SK-N-SH (cell line): ENCODE results near the gene TXN2. TPM values are rescaled to one million over a fixed set of nuclear protein-coding genes. Genes with fewer than 3 reads are reported as not detected.

Experiments
- CTCF ChIA-PET: fragments of 300-600, 350-600 bp; formaldehyde crosslinking; extraction: SDS; loops from one replicate; lab custom pipeline; 2021; lab: Yijun Ruan, JAX
- POLR2A ChIA-PET: fragments of 350-600 bp; sonication (Branson Sonifier 250); formaldehyde crosslinking; extraction: SDS; loops from one replicate; lab custom pipeline; 2020; ENCODE audit warnings: antibody characterized with exemption, inconsistent platforms; lab: Yijun Ruan, JAX
- DNase-seq: peaks from one replicate; pipeline ENCODE4 v3.0.0; 2012
- H2AFZ ChIP-seq: fragments of 200-600 bp; sonication (generic); 2 replicates; pipeline ENCODE4 v1.8.1; 2016; ENCODE audit warnings: antibody characterized with exemption, mild to moderate bottlenecking, low read depth
- H3F3A ChIP-seq: fragments of 200-600 bp; sonication (generic); replicated peaks from 2 replicates; pipeline ENCODE3; 2016; ENCODE audit warnings: antibody characterized with exemption, mild to moderate bottlenecking; ENCODE audit not compliant: insufficient read depth
- H3K27ac ChIP-seq, 2 experiments: fragments of 200-500 bp in 1 of 2; fragments of 200-600 bp in 1 of 2; sonication (Bioruptor generic) in 1 of 2; sonication (generic), shearing (Covaris generic) in 1 of 2; 2 replicates each; pipeline versions ENCODE4 v1.5.1 to v1.6.1; 2014 to 2016; ENCODE audit warnings: low read depth in 2 of 2, inconsistent platforms in 1 of 2, low read length in 1 of 2, mild to moderate bottlenecking in 1 of 2, mixed read lengths in 1 of 2
- H3K27me3 ChIP-seq: fragments of 200-600 bp; sonication (generic), shearing (Covaris generic); 2 replicates; pipeline ENCODE4 v1.6.1; 2016; ENCODE audit warnings: mixed run types; ENCODE audit not compliant: insufficient read depth
- H3K36me3 ChIP-seq, 2 experiments: fragments of 200-500 bp in 1 of 2; fragments of 200-600 bp in 1 of 2; sonication (Bioruptor generic) in 1 of 2; sonication (generic) in 1 of 2; replicated peaks in 1 of 2; 2 replicates each; pipeline versions ENCODE3 to v1.5.1; 2014 to 2016; ENCODE audit warnings: low read length in 1 of 2, mild to moderate bottlenecking in 1 of 2; ENCODE audit not compliant: insufficient read depth in 2 of 2, control insufficient read depth in 1 of 2
- H3K4me1 ChIP-seq, 2 experiments: fragments of 200-500 bp in 1 of 2; fragments of 200-600 bp in 1 of 2; sonication (Bioruptor generic) in 1 of 2; sonication (generic), shearing (Covaris generic) in 1 of 2; 2 replicates each; pipeline versions ENCODE4 v1.5.1 to v1.6.1; 2014 to 2016; ENCODE audit warnings: low read depth in 1 of 2, low read length in 1 of 2, mixed run types in 1 of 2; ENCODE audit not compliant: insufficient read depth in 2 of 2, control insufficient read depth in 1 of 2
- H3K4me2 ChIP-seq: fragments of 200-600 bp; sonication (generic), shearing (Covaris generic); 2 replicates; pipeline ENCODE4 v1.6.1; 2017; ENCODE audit warnings: mixed run types
- H3K4me3 ChIP-seq, 2 experiments: fragments of 200-500 bp in 1 of 2; fragments of 200-600 bp in 1 of 2; sonication (Bioruptor generic) in 1 of 2; sonication (generic), shearing (Covaris generic) in 1 of 2; 2 replicates each; pipeline versions ENCODE4 v1.5.1 to v1.8.1; 2014 to 2016; ENCODE audit warnings: low read depth in 2 of 2, inconsistent platforms in 1 of 2, low read length in 1 of 2, mild to moderate bottlenecking in 1 of 2, mixed read lengths in 1 of 2, moderate library complexity in 1 of 2
- H3K79me2 ChIP-seq: fragments of 200-600 bp; sonication (generic); 2 replicates; pipeline ENCODE4 v1.8.1; 2017; ENCODE audit warnings: mild to moderate bottlenecking; ENCODE audit not compliant: insufficient read depth
- H3K9ac ChIP-seq: fragments of 200-600 bp; sonication (generic); 2 replicates; pipeline ENCODE4 v1.6.1; 2017; ENCODE audit warnings: mixed run types
- H3K9me2 ChIP-seq: fragments of 200-600 bp; sonication (generic); 2 replicates; pipeline ENCODE4 v1.6.1; 2017; ENCODE audit warnings: mixed run types
- H3K9me3 ChIP-seq: fragments of 200-600 bp; sonication (generic); 2 replicates; pipeline ENCODE4 v1.6.1; 2017; ENCODE audit warnings: mixed run types, mild to moderate bottlenecking, moderate library complexity
- H4K20me1 ChIP-seq: fragments of 200-600 bp; sonication (generic); 2 replicates; pipeline ENCODE4 v1.6.1; 2017; ENCODE audit warnings: mild to moderate bottlenecking, mixed run types; ENCODE audit not compliant: insufficient read depth
- ELF1 ChIP-seq: IDR thresholded peaks from 2 replicates; pipeline ENCODE4 v1.4.0; 2012
- EP300 ChIP-seq, 2 experiments: IDR thresholded peaks; 2 replicates each; pipeline versions ENCODE4 v1.4.0 to v1.6.1; 2012; ENCODE audit warnings: borderline replicate concordance in 1 of 2, low read depth in 1 of 2, low read length in 1 of 2
- FOXJ3 ChIP-seq: sonication (generic); formaldehyde crosslinking; IDR thresholded peaks from 2 replicates; pipeline ENCODE4 v1.5.1; 2020; ENCODE audit warnings: mild to moderate bottlenecking, missing genetic modification reagents
- GATA2 ChIP-seq: sonication (generic); formaldehyde crosslinking; IDR thresholded peaks from 2 replicates; pipeline ENCODE4 v1.5.0; 2020; ENCODE audit warnings: mild to moderate bottlenecking, missing genetic modification reagents
- JUND ChIP-seq: IDR thresholded peaks from 2 replicates; pipeline ENCODE4 v1.4.0; 2012
- MEF2A ChIP-seq: IDR thresholded peaks from 2 replicates; pipeline ENCODE4 v1.4.0; 2012; ENCODE audit warnings: low read depth, borderline replicate concordance
- MXI1 ChIP-seq: IDR thresholded peaks from 2 replicates; pipeline ENCODE4 v1.6.1; 2012; ENCODE audit warnings: mild to moderate bottlenecking, low read depth, low read length, improper control_type of control experiment
- NRF1 ChIP-seq: IDR thresholded peaks from 2 replicates; pipeline ENCODE4 v1.6.1; 2012; ENCODE audit warnings: low read depth, mild to moderate bottlenecking, low read length
- POLR2AphosphoS5 ChIP-seq: IDR thresholded peaks from 2 replicates; pipeline ENCODE4 v1.6.1; 2012; ENCODE audit warnings: low read depth, low read length
- RAD21 ChIP-seq: IDR thresholded peaks from 2 replicates; pipeline ENCODE4 v1.6.1; 2012; ENCODE audit warnings: mild to moderate bottlenecking, low read length
- RXRA ChIP-seq: IDR thresholded peaks from 2 replicates; pipeline ENCODE4 v1.4.0; 2012; ENCODE audit warnings: low read depth, mild to moderate bottlenecking, borderline replicate concordance
- TAF1 ChIP-seq: IDR thresholded peaks from 2 replicates; pipeline ENCODE4 v1.6.1; 2012; ENCODE audit warnings: low read depth, mild to moderate bottlenecking, low read length, moderate library complexity, borderline replicate concordance
- TCF12 ChIP-seq: IDR thresholded peaks from 2 replicates; pipeline ENCODE4 v1.4.0; 2012
- WGBS: methylation state at CpG from one replicate; pipeline ENCODE4 v1.1.6; 2017; ENCODE audit warnings: low lambda C conversion rate; 5-methylcytosine and 5-hydroxymethylcytosine counted together
- polyA plus RNA-seq, 3 experiments: library from polyadenylated mRNA; depleted of rRNA; stranded (reverse); fragments of >200 nt; gene quantifications; 2 replicates each; pipeline ENCODE4 v1.2.3, GENCODE V29; 2012
- TF ChIP-seq, protein P1 (sequence below): fragments of 200-600 bp; sonication (generic); IDR thresholded peaks from 2 replicates; pipeline ENCODE4 v1.6.1; 2017; ENCODE audit warnings: antibody characterized with exemption, mild to moderate bottlenecking, moderate library complexity
- TF ChIP-seq, protein P2 (sequence below): IDR thresholded peaks from 2 replicates; pipeline ENCODE4 v1.4.0; 2012; ENCODE audit warnings: low read depth
- TF ChIP-seq, protein P3 (sequence below): fragments of 150-350 bp; IDR thresholded peaks from 2 replicates; pipeline ENCODE4 v1.6.1; 2017; ENCODE audit warnings: antibody characterized with exemption, low read length, low read depth, borderline replicate concordance
- TF ChIP-seq, protein P4 (sequence below): IDR thresholded peaks from 2 replicates; pipeline ENCODE4; 2012
- TF ChIP-seq, protein P5 (sequence below): fragments of 150-350 bp; IDR thresholded peaks from 2 replicates; pipeline ENCODE4 v1.6.1; 2016; ENCODE audit warnings: mild to moderate bottlenecking, low read depth, low read length
- TF ChIP-seq, protein P6 (sequence below): IDR thresholded peaks from 2 replicates; pipeline ENCODE4 v1.4.0; 2012; ENCODE audit warnings: low read depth, borderline replicate concordance
- TF ChIP-seq, protein P7 (sequence below): IDR thresholded peaks from 2 replicates; pipeline ENCODE4 v1.4.0; 2012; ENCODE audit warnings: low read depth, borderline replicate concordance

Gene TXN2
- polyA plus RNA-seq, 1 of the 3 experiments (the other 2 are of a cell fraction): 251 TPM

DNA sequence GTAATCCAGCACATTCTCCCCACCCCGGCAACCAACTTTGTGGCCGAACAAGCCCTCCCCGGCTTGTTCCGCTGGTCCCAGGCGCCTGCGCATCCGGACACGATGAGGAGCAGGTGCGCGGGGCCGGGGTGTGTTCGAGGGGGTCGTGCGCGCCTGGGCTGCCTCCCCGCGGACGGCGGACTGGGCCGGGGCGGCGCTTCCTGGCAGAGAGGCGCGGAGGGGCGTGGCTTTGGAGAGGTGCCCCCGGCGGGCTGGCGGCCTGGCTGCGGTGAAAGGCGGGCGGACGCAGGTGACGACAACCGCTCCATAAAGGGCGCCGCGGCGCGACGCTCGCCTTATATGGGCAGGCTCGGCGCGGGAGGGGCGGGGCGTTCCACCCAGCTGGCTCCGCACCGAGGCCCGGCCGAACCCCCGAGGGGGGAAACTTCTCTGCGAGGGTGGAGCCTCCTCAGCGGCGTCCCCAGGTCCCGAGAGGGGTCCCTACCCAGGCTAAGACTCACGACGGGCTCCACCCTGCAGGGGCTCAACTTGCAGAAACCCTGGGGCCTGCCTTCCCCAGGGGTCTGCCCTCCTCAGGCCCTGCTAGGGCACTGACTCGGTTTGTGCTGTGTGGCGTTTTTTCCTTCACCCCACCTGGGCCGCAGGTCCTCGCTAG is 26.4 kb downstream of the TXN2 start (continued):
- TF ChIP-seq, protein P1, sequence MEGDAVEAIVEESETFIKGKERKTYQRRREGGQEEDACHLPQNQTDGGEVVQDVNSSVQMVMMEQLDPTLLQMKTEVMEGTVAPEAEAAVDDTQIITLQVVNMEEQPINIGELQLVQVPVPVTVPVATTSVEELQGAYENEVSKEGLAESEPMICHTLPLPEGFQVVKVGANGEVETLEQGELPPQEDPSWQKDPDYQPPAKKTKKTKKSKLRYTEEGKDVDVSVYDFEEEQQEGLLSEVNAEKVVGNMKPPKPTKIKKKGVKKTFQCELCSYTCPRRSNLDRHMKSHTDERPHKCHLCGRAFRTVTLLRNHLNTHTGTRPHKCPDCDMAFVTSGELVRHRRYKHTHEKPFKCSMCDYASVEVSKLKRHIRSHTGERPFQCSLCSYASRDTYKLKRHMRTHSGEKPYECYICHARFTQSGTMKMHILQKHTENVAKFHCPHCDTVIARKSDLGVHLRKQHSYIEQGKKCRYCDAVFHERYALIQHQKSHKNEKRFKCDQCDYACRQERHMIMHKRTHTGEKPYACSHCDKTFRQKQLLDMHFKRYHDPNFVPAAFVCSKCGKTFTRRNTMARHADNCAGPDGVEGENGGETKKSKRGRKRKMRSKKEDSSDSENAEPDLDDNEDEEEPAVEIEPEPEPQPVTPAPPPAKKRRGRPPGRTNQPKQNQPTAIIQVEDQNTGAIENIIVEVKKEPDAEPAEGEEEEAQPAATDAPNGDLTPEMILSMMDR: no peak
- TF ChIP-seq POLR2AphosphoS5 (no peak), NRF1 (peak; percentile 57), FOXJ3 (no peak)
- TF ChIP-seq, protein P2, sequence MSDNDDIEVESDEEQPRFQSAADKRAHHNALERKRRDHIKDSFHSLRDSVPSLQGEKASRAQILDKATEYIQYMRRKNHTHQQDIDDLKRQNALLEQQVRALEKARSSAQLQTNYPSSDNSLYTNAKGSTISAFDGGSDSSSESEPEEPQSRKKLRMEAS: peak; percentile 62; the same call in 1 of the 2 replicates
- TF ChIP-seq, protein P3, sequence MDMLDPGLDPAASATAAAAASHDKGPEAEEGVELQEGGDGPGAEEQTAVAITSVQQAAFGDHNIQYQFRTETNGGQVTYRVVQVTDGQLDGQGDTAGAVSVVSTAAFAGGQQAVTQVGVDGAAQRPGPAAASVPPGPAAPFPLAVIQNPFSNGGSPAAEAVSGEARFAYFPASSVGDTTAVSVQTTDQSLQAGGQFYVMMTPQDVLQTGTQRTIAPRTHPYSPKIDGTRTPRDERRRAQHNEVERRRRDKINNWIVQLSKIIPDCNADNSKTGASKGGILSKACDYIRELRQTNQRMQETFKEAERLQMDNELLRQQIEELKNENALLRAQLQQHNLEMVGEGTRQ: no peak

DNA sequence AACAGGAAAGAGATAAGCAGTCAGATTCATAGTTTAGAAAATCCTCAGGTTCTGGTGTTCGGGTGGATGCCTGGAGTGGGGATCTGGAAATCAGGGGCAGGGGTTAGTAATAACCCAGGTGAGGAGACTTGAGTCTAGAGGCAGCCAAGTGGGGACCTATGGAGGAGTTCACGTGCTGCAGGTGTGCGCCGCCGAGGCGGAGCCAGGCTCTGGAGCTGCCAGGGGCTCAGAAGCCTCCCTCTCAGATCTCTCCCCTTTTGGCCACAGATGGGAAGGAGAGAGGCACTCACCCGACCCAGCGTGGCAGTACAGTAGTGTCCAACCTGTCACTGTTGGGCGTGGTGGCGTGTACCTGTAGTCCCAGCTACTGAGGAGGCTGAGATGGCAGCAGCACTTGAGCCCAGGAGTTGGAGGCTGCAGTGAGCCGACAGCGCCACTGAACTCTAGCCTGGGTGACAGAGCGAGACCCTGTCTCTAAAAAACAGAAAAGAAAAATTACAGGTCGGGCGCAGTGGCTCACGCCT is 27.5 kb downstream of the TXN2 start:
- peaks cover 7% of the 10 kb centered on the region for H3F3A ChIP-seq
- H3K9me2 ChIP-seq: no peaks in the 10 kb centered on the region
- ChIA-PET POLR2A (interaction anchor here (0.9 kb wide), 1 partner anchor 66 kb away, joined by 3 read pairs; the partner anchor contains the start of gene MYH9), CTCF (interaction anchor here (5.9 kb wide), 1 partner anchor 153 kb away, joined by 26 read pairs; no protein-coding TSS in a partner anchor)
- no peaks in the 10 kb centered on the region for H3K27me3 ChIP-seq
- H2AFZ ChIP-seq: no peak overlapping the region
- H3K9ac ChIP-seq: no peak overlapping the region
- no peaks in the 10 kb centered on the region for H3K9me3 ChIP-seq
- no peak for DNase-seq
- H4K20me1 ChIP-seq: no peaks in the 10 kb centered on the region
- no peak overlapping the region for H3K4me3 ChIP-seq
- H3K79me2 ChIP-seq: no peaks in the 10 kb centered on the region
- WGBS: 99% methylated on average over 6 of the region's 16 CpGs
- H3K36me3 ChIP-seq: no peaks in the 10 kb centered on the region
- H3K4me1 ChIP-seq: peaks cover 0 to 8% of the 10 kb centered on the region in 2 experiments; a peak in 1 of 4 replicates
- no peak overlapping the region for H3K27ac ChIP-seq
- no peak overlapping the region for H3K4me2 ChIP-seq
- TF ChIP-seq GATA2 (CRISPR knock-in tag) (no peak), RAD21 (no peak), JUND (no peak), MEF2A (no peak), POLR2AphosphoS5 (no peak), EP300 (IDR thresholded peaks at IDR 0.05; ENCODE audit: borderline replicate concordance in 1 of 2, low read depth in 1 of 2, low read length in 1 of 2) (no peak), MXI1 (no peak), TCF12 (no peak), ELF1 (no peak), TAF1 (no peak), RXRA (no peak)
- TF ChIP-seq, protein P4, sequence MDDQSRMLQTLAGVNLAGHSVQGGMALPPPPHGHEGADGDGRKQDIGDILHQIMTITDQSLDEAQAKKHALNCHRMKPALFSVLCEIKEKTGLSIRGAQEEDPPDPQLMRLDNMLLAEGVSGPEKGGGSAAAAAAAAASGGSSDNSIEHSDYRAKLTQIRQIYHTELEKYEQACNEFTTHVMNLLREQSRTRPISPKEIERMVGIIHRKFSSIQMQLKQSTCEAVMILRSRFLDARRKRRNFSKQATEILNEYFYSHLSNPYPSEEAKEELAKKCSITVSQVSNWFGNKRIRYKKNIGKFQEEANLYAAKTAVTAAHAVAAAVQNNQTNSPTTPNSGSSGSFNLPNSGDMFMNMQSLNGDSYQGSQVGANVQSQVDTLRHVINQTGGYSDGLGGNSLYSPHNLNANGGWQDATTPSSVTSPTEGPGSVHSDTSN: no peak
- TF ChIP-seq, protein P5, sequence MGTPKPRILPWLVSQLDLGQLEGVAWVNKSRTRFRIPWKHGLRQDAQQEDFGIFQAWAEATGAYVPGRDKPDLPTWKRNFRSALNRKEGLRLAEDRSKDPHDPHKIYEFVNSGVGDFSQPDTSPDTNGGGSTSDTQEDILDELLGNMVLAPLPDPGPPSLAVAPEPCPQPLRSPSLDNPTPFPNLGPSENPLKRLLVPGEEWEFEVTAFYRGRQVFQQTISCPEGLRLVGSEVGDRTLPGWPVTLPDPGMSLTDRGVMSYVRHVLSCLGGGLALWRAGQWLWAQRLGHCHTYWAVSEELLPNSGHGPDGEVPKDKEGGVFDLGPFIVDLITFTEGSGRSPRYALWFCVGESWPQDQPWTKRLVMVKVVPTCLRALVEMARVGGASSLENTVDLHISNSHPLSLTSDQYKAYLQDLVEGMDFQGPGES: no peak
- TF ChIP-seq, protein P6, sequence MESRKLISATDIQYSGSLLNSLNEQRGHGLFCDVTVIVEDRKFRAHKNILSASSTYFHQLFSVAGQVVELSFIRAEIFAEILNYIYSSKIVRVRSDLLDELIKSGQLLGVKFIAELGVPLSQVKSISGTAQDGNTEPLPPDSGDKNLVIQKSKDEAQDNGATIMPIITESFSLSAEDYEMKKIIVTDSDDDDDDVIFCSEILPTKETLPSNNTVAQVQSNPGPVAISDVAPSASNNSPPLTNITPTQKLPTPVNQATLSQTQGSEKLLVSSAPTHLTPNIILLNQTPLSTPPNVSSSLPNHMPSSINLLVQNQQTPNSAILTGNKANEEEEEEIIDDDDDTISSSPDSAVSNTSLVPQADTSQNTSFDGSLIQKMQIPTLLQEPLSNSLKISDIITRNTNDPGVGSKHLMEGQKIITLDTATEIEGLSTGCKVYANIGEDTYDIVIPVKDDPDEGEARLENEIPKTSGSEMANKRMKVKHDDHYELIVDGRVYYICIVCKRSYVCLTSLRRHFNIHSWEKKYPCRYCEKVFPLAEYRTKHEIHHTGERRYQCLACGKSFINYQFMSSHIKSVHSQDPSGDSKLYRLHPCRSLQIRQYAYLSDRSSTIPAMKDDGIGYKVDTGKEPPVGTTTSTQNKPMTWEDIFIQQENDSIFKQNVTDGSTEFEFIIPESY: no peak
- TF ChIP-seq, protein P3: no peak
- TF ChIP-seq, protein P7, sequence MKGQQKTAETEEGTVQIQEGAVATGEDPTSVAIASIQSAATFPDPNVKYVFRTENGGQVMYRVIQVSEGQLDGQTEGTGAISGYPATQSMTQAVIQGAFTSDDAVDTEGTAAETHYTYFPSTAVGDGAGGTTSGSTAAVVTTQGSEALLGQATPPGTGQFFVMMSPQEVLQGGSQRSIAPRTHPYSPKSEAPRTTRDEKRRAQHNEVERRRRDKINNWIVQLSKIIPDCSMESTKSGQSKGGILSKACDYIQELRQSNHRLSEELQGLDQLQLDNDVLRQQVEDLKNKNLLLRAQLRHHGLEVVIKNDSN: no peak
- TF ChIP-seq, all 33 proteins: peak for 0
